ENCODE data around the gene GPC6. TPM values are rescaled to one million over a fixed set of nuclear protein-coding genes. Genes with fewer than 3 reads are reported as not detected.

The GPC6 gene
- total and polyA plus RNA-seq, 9 of the 15 experiments (the other 6 are each of a cell fraction or from before 2014, with no cell fraction given) = under 0.01 to 0.20 (median 0.01) TPM; not detected in 4

GRCh38 chr13:94050039-94050438 is 823.4 kb downstream of the GPC6 start:
- no peak for ATAC-seq
- no peak overlapping the region for H2AFZ ChIP-seq (ENCODE audit: low read depth, low read length)
- no peaks in the 10 kb centered on the region for H3K9me1 ChIP-seq (ENCODE audit: control insufficient read depth, insufficient read depth, low read length)
- no peaks in the 10 kb centered on the region for H3K36me3 ChIP-seq (ENCODE audit: control insufficient read depth, insufficient read depth, low read length)
- no peak for DNase-seq (ENCODE audit: extremely low read depth in 1 of 4, low spot score in 3 of 4)
- no peaks in the 10 kb centered on the region for H3K79me2 ChIP-seq (ENCODE audit: control insufficient read depth, insufficient read depth, low read length)
- 0% methylated on average over 5 of the region's 5 CpGs for WGBS (ENCODE audit: insufficient coverage, low coverage, missing lambda C conversion rate)
- no peaks in the 10 kb centered on the region for H4K20me1 ChIP-seq (replicated peaks; ENCODE audit: control insufficient read depth, insufficient read depth, low read length)
- H3K4me1 ChIP-seq (replicated peaks in 1 of 2; ENCODE audit: control insufficient read depth in 2 of 2, insufficient read depth in 2 of 2, low read length in 2 of 2) = no peaks in the 10 kb centered on the region
- no peak overlapping the region for H3K27ac ChIP-seq (ENCODE audit: extremely low read depth, low read depth, low read length)
- no peak overlapping the region for H3K9ac ChIP-seq (ENCODE audit: insufficient read depth in 1 of 2, low read depth in 2 of 2, low read length in 2 of 2)
- POLR2A ChIA-PET = no interaction called here
- no peak overlapping the region for H3K4me2 ChIP-seq (ENCODE audit: insufficient read depth, low read length)
- BruUV-seq (replicated peaks) = no TSS peak
- intact Hi-C loops (cut with micrococcal nuclease) = no loop called here
- in situ Hi-C loops (cut with MboI) = no loop called here
- no peak overlapping the region for H3K4me3 ChIP-seq
- no peaks in the 10 kb centered on the region for H3K9me3 ChIP-seq (replicated peaks; ENCODE audit: control insufficient read depth, insufficient read depth, low read depth, low read length)
- CTCF ChIA-PET (ENCODE audit: low intra/inter-chr PET ratio) = no interaction called here
- no peak for FAIRE-seq
- no peaks in the 10 kb centered on the region for H3K27me3 ChIP-seq (ENCODE audit: control insufficient read depth in 2 of 2, insufficient read depth in 2 of 2, low read length in 2 of 2)
- TF ChIP-seq GTF2F1 (IDR thresholded peaks at IDR 0.05; ENCODE audit: low read depth, low read length) (no peak), ZNF395 (CRISPR knock-in tag; IDR thresholded peaks at IDR 0.05) (no peak), USF2 (CRISPR knock-in tag; IDR thresholded peaks at IDR 0.05) (no peak), PHF20 (IDR thresholded peaks at IDR 0.05; ENCODE audit: partially characterized antibody) (no peak), PCBP2 (IDR thresholded peaks at IDR 0.05; ENCODE audit: low read depth, low read length, poor library complexity, severe bottlenecking) (no peak), ZNF24 (IDR thresholded peaks at IDR 0.05) (no peak), POLR2AphosphoS5 (IDR thresholded peaks at IDR 0.05; ENCODE audit: control insufficient read depth, insufficient read depth, low read depth, low read length) (no peak), ZBTB26 (CRISPR knock-in tag; IDR thresholded peaks at IDR 0.05) (no peak), CTBP1 (IDR thresholded peaks at IDR 0.05; ENCODE audit: borderline replicate concordance) (no peak), ZNF407 (IDR thresholded peaks at IDR 0.05; ENCODE audit: low read depth) (no peak)
